IMR-90 (cell line): Measurements from ENCODE around the gene AKAP12. TPM values are rescaled to one million over a fixed set of nuclear protein-coding genes. Genes with fewer than 3 reads are reported as not detected.

Experiments
- MXI1 ChIP-seq: IDR thresholded peaks from 2 replicates; pipeline ENCODE4 v1.6.1; 2012; ENCODE audit warnings: low read depth, mild to moderate bottlenecking, low read length, moderate library complexity, borderline replicate concordance
- RFX5 ChIP-seq: IDR thresholded peaks from 2 replicates; pipeline ENCODE4 v1.8.0; 2012; ENCODE audit warnings: low read depth, mild to moderate bottlenecking, low read length, moderate library complexity
- SMC3 ChIP-seq: fragments of 150-350 bp; IDR thresholded peaks from 2 replicates; pipeline ENCODE4 v1.6.1; 2016; ENCODE audit warnings: low read depth, mild to moderate bottlenecking, antibody characterized with exemption, low read length, moderate library complexity
- polyA plus RNA-seq, 3 experiments: library from polyadenylated mRNA; depleted of rRNA; stranded (reverse); fragments of >200 nt; gene quantifications; 2 replicates each; pipeline ENCODE4 v1.2.3, GENCODE V29; 2012; ENCODE audit warnings: low replicate concordance in 1 of 3
- total RNA-seq: library from RNA; depleted of rRNA; stranded (reverse); fragments of >200 nt; gene quantifications from 2 replicates; pipeline ENCODE4 v1.2.3, GENCODE V29; 2012
- TF ChIP-seq, protein P1 (sequence below): conservative IDR thresholded peaks from 2 replicates; pipeline ENCODE4 v1.5.1; 2012; ENCODE audit warnings: mild to moderate bottlenecking, low read depth, low read length, improper control_type of control experiment

The AKAP12 gene
- total and polyA plus RNA-seq, 2 of the 4 experiments (the other 2 are of a cell fraction) = 56.0 to 118 TPM

DNA sequence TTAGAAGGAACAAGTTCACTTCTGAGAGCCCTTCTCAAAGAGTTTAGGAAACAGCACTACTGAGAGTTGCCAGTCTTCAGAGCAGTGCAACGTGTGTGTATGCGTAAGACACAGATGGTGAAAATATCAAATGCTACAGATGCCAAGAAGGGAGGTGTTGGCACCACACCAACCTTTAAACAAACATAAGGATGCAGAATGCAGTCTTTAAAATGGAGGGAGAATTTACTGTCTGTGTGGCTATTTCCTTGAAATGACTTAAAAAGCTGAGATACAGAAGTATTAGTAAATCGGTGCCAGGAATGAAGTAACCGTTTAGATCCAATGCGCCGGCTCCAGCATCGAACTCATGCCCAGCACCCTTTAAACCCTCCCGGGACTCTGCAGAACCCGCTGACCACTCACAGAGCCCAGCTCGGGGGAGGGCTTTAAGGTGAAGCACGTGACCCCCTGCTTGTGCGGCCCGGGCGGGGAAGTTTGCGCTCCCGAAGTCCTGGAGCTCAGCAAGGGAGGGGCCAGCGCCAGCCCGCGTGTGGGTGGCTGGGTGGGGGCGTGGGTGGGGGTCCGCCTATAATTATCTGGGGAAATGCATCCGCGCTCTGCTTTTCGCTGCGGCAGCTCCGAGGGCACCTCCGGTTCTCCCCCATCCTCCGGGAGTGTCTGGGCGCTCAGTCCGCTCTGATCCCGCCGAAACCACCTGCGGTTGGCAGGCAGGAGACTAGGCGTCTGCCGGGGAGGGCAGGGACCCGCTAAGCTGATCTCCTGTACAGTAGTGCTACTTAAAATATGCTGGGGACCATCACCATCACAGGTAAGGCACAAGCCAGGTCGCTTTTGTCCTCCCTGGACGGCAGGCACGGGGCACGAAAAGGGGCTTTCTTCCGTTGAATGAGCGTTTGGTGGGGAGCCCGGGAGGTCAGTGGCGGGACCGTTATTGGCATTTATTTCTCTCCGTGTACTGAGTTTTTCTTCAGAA is 85.6 kb downstream of the AKAP12 start (continued):
- TF ChIP-seq, protein P1, sequence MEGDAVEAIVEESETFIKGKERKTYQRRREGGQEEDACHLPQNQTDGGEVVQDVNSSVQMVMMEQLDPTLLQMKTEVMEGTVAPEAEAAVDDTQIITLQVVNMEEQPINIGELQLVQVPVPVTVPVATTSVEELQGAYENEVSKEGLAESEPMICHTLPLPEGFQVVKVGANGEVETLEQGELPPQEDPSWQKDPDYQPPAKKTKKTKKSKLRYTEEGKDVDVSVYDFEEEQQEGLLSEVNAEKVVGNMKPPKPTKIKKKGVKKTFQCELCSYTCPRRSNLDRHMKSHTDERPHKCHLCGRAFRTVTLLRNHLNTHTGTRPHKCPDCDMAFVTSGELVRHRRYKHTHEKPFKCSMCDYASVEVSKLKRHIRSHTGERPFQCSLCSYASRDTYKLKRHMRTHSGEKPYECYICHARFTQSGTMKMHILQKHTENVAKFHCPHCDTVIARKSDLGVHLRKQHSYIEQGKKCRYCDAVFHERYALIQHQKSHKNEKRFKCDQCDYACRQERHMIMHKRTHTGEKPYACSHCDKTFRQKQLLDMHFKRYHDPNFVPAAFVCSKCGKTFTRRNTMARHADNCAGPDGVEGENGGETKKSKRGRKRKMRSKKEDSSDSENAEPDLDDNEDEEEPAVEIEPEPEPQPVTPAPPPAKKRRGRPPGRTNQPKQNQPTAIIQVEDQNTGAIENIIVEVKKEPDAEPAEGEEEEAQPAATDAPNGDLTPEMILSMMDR = no peak
- TF ChIP-seq SMC3 = no peak
- no peak for TF ChIP-seq MXI1
- no peak for TF ChIP-seq RFX5
